GM19351 (cell line): Measurements from ENCODE around the gene BCAS3.
"Not testable (repeated sequence)": the region's sequence is repeated elsewhere in the genome, so short reads cannot be mapped to it uniquely, and the experiment has no call there.

Source experiments
- ATAC-seq: cut with Tn5 transposase; IDR thresholded peaks from one replicate; pipeline ENCODE4 v1.9.1; 2021; ENCODE audit warnings: mild to moderate bottlenecking, moderate library complexity; ENCODE audit not compliant: unreplicated experiment

The BCAS3 gene

DNA sequence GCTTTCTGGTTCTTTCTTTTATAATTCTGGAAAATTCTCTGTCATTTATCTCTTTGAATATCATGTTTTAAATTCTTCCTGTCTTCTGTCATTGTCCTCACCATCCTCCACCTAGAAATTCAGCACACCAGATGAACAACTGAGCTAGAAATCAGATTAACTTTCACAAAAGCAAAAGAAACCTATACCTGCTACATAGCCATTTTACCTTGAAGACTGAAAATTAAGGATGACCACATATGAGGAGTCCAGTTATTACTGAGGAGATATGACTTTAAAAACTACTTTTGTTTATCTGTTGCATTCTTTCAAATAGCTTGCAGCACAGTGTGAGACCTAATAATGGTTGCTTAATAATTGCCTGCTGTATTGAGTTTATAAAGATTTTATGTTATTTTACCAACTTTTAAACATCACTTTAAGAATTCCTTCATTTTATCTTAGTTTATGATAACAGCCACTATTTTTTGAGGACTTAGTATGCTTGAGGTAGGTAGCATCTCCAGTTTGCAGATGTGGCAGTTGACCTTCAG lies 104.3 kb downstream of the BCAS3 start:
- no peak for ATAC-seq

DNA sequence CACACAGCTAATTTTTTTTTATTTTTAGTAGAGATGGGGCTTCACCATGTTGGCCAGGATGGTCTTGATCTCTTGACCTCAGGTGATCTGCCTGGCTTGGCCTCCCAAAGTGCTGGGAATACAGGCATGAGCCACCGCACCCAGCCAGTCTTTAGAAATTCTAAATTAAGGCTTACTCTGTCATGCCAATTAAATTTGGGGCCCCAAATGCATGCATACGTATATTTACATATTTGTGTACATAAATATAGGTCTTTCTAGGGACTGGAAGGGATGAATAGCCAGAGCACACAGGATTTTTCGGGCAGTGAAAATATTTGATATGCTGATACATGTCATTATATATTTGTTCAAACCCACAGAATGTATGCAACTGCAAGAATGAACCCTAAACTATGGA lies 105.1 kb downstream of the BCAS3 start:
- no peak for ATAC-seq

DNA sequence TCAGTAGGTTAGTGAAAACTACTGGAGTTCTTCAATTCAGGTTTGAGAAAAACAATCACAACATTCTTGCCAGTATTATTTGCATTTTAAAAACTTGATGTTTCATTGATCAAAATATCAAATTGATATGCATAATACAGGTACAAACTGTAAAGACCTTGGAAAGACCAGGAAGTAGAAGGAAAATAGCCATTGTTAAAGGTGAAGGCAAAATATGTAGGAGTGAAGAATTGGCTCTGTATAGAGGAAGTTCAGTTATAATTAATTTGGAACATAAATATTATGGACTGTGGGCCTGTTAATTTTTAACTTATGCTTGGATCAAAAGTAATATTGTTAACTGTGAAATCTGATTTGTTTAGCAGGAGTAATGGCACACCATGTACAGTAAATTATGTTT lies 112.6 kb downstream of the BCAS3 start:
- ATAC-seq = no peak

DNA sequence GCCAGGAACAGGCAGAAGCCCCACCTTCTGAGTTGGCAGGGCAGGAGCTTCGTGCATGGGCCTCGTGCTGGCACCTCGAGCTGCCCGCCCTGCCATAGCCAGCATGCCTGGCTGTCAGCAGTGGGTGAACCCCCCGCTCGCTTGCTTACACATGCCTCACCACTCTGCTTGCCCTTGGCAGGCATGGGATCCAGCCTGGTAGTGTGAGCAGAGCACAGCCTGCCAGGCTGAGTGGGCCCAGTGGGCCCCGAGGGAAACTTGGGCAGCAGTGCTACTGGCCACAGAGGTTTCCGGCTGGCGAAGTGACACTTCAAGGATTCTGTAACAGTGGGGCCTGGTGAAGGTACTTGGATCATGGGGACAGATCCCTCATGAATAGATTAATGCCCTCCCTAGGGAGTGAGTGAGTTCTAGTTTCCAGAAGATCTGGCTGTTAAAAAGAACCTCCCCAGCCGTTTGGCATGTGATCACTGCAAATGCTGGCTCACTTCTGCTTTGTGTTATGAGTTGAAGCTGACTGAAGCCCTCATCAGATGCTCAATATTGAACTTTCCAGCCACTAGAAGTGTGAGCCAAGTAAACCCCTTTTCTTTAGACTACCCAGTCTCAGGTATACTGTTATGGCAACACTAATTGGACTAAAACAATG lies 114.7 kb downstream of the BCAS3 start:
- no peak for ATAC-seq

DNA sequence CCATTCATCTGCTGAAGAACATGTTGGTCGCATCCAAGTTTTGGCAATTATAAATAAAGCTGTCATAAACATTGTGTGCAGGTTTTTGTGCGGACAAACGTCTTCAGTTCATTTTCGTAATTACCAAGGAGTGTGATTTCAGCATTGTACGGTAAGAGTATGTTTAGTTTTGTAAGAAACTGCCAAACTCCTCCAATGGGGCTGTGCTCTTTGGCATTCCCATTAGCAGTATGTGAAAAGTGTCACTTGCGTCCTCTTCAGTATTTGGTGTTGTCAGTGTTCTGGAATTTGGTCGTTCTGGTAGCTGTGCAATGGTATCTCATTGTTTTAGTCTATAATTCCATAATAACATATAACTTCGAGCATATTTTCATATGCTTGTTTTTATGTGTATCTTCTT lies 120.9 kb downstream of the BCAS3 start:
- ATAC-seq = no peak

DNA sequence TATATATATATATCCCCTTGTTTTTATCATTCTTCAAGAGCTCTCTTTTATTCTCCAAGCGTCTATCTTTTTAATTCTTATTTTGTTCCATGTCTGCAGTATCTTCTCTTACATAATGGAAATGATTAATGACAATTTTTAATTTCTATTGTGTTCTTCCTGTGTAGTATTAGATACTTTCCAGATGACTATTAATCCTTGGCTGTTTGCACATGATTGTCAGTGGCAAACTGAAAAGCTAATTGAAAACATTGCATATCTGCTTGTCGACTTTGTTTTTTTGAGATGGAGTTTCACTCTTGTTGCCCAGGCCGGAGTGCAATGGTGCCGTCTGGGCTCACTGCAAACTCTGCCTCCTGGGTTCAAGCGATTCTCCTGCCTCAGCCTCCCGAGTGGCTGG lies 124.7 kb downstream of the BCAS3 start:
- no peak for ATAC-seq

DNA sequence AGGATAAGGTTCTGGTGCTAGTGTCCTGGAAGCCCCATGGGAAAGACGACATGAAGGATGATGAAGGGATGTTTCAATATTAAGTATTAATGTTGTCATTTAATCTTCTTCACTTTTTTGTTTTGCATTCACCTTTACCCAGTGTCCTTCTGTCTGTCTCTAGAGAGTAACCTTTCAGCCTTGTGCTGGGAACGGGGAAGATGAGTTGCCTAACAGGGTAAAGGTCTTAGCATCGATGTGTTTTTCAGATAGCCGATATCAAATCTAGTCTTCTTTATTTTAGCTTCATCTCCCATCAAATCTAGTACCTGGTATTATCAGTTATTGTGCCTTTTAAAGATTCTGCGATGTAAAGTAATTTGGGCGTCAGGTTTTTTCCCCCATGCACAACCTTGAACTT lies 125.4 kb downstream of the BCAS3 start:
- no peak for ATAC-seq

DNA sequence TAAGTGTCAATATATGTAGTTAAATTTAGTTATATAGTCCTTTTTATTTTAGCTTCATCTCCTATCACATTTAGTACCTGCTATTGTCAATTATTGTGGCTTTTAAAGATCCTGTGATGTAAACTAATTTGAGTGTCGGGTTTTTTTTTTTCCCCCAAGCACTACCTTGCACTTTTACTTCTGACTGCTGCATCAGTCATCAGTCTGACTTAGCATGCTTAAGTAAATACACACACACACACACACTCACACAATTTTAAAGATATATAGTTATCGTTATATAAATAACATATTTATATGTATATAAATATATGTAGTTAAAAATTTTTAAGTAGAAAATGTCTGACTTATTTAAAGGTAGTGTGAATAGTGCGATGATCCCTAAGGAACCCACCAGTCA lies 127.2 kb downstream of the BCAS3 start:
- no peak for ATAC-seq

DNA sequence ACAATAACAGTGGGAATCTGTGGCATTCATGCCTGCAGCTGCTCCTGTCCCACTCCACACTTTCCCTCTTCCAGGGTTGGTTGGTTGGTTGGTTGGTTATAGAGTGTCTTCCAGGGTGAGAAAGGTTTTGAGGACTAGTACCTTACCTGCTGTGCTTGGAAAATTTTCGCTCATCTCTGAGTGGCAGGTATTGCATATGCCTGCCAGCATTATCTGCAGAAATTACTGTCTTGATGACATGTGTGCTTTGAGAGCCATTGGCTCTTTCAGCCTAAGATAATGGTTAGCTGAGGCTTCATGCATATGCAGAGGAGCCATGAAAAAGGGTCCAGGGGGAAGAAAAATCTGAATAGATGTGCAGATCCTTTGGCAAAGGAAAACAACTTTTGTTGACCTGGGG lies 131.8 kb downstream of the BCAS3 start:
- no peak for ATAC-seq

DNA sequence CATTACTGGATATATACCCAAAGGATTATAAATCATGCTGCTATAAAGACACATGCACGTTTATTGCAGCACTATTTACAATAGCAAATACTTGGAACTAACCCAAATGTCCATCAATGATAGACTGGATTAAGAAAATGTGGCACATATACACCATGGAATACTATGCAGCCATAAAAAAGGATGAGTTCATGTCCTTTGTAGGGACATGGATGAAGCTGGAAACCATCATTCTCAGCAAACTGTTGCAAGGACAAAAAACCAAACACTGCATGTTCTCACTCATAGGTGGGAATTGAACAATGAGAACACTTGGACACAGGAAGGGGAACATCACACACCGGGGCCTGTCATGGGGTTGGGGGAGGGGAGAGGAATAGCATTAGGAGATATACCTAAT lies 137.3 kb downstream of the BCAS3 start:
- ATAC-seq = not testable (repeated sequence)

DNA sequence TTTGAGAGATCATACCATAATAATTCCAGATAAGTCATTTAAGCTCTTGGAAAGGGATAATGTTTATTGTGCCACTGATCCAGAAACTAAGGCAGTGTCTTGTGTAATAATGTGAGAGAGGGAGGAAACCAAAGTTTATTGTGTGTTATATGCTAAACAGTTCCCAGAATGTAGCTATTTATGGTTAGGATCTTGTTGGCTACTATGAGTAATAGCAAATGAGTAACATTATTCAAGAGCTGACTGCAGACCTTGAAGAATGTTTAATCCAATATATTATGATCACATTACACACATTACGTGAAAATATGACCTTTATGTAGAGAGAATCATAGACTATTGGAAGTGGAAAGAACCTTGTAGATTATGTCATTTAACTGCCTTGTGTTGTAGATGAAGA lies 139.5 kb downstream of the BCAS3 start:
- no peak for ATAC-seq

DNA sequence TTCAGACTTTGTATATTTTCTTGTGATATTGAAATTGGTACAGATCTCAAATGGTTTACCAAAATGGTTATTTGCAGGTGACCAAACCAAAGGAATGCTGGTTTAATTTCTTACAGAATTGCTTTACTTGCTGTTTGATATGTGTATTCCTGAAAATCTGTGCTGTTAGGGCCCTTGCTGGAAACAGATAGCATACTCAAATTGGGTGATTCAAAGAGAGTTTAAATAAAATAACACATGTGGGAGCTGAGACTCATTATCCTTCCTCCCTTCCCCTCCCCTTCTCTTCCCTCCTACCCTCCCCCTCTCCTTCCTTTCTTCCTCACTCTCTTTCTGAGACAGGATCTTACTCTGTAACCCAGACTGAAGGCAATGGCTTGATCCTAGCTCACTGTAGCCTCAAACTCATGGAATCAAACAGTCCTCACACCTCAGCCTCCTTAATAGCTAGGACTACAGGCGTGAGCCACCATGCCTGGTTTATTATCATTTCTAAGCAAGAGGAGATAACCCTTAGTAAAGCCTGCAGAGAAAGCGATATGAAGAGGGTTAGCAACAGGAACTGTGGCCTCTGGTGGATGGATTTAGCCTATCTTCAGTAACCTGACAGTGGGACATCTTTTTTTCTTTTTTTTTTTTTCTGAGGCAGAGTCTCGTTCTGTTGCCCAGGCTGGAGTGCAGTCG lies 141.9 kb downstream of the BCAS3 start:
- no peak for ATAC-seq

DNA sequence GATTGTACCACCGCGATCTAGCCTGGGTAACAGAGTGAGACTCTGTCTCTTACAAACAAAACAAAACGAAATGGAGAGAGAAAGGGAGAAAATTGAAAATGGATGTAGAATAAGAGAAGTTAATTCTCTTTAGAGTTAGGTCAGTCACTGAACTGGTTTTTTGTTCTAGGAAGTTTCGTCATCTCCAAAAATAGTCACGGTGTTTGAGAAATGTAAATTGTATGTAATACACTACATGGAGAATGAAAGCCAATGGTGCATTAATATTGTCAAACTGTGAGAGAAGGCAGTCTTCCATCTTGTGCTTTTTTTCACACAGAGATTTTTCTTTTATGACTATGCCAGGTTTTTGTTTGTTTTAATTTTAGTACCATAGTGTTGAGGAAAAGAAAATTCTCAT lies 145.9 kb downstream of the BCAS3 start:
- no peak for ATAC-seq

DNA sequence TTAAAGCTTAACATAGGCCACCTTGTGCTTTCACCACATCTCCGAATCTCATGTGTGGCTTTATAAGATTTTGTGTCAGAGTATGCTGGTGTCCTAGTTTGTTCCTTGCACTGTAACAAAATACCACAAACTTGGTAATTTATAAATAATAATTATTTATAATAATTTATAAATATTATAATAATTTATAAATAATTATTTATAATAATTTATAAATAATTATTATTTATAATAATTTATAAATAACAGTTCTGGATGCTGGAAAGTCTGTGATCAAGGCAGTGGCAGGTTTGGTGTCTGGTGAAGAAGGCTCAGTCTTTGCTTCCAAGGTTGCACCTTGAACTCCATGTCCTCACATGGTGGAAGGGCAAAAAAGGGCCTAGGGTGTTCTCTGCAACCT lies 147.7 kb downstream of the BCAS3 start:
- ATAC-seq = no peak

DNA sequence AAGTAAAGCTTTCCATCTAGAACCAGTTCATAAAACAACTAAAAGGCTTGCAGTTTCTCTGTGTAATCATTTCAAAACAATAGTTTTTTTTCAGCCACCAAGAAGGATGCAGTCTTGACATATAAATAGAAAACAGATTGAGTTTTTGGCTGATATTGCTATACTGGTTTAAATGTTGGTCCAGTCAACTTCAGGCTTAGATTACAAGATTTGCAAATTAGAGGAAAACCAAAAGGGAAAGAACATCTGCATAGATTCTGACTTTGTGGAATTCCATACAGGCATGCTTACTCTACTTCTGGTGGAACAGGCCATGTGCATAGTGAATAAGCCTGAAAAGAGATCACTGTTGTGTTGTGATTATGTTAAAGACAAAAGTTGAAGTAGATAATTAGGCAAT lies 150.3 kb downstream of the BCAS3 start:
- no peak for ATAC-seq

DNA sequence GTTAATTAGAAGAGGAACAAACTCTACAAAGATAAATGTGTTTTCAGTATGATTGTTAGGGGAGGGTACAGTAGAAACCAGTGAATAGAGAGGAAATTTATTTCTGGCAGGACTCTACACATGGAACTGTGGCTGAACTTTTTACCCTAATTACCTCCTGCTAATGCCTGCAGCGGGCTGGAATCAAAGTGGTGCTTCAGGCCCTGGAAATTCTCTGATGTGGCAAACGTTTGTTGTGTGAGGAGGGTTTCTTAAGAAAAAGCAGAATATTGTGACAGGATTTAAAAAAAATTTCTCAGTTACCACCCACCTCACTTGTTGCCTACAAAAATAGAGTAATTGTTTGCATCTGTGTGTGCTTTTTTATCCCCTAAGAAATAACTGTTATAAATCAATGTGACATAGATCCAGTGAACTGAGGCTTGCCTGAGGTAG lies 154.5 kb downstream of the BCAS3 start:
- no peak for ATAC-seq

DNA sequence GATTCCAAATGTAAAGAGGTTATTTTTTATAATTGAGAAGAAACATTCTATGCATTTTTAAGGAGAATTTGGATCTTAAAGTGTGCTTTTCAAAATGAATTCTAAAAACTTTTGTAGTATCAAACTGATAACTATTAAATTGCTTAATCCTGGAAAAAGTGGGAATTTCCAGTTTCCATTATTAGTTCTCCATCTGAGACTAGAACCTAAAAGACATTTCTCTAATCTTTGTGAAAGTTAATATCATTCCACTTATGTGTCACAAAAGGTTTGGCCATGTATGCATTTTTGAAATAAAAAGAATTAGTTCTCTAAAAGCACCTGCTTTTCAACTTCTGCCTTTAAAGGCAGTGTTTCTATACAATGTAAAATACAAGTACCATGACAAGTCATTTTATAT lies 155.0 kb downstream of the BCAS3 start:
- no peak for ATAC-seq

DNA sequence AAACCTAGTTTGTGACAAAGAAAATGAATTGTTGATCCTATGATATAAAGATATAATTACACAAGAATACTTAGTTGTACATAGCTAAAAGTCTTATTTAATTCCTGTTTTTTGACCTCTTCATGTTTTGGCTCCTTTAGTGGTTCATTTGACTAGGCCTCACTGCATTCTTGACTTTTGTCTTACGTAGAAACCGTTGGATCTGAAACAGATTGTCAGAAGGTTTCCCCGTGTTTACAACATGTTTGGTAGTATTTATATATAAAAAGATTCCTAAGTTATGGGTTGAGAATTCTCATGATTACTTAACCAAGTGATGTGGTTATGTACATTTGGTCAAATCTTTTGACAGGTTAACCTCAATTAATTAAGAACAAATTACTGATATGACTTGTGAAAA lies 162.8 kb downstream of the BCAS3 start:
- no peak for ATAC-seq

DNA sequence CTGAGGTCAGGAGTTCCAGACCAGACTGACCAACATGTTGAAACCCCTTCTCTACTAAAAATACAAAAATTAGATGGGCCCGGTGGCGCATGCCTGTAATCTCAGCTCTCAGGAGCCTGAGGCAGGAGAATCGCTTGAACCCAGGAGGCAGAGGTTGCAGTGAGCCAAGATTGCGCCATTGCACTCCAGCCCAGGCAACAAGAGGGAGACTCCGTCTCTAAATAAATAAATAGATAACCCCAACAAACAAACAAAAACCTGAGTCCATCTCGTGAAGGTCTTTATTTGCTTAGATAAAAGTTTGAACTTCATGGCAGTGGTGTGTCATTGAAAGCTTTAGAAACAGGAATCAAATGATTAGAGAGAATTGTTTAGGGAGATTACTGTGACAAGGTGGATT lies 167.4 kb downstream of the BCAS3 start:
- ATAC-seq = no peak

DNA sequence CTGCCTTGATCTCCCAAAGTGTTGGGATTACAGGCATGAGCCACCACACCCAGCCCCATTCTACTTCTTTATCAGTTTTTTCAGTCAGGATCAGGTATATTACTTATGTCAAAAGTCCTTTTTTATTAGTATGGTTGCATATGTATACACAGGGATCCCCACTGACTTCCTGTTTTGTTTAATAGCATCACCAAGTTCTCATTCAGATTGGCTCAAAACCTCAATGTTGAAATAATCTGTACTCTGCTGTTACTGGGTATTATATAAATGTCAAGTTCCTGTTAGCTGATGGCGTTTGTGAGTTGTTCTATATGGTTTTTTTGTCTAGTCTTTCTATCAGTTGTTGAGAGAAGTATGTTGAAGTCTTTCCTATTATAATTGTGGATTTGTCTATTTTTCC lies 168.5 kb downstream of the BCAS3 start:
- no peak for ATAC-seq

DNA sequence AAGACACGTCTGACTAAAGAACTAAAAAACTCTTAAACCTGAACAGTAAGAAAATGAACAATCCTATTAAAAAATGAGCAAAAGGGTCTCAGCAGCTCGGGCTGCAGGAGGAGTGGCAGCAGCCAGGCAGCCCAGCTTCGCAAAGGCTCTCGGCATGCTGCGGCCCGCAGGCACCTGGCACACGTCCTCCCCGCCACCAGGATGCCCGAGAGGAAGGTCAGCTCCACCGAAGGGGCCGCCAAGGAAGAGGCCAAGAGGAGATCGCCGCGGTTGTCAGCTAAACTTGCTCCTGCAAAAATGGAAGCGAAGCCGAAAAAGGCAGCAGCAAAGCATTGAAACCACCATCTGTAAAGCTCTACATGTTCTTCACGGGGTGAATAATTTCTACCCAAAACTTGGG lies 173.5 kb downstream of the BCAS3 start:
- no peak for ATAC-seq

DNA sequence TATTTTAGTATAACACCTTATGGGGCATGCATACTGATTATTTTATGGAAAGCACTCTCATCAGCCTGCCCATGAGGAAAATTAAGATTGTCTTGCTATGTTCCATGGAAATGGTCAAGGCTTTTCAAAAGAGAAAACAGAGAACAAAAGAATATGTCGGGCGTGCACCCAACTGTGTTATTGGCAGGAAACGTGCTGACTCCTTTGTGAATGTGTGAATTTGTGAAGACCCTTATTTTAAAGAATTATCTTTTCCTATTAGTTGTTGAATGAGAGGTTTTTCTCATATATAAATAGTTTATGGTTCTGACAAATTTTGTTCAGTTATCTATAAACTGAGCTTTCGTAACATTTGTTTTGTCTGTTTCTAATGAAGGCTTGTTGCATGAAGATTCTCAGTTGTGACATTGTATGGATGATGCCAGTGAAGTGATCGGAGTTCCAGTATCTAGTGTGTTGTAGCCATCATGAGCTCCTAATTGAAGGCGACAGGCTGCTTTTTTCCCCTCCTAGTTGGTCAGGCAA lies 180.0 kb downstream of the BCAS3 start:
- no peak for ATAC-seq
